Suppressor macrophage treated with lipopolysaccharide for 1 hour (primary cell): ENCODE results near the gene PKLR.
"Not testable (repeated sequence)": the region's sequence is repeated elsewhere in the genome, so short reads cannot be mapped to it uniquely, and the experiment has no call there.

Experiments used
- DNase-seq, 3 donors: peaks; one replicate each; pipeline ENCODE4 v3.0.0-alpha.2; 2020 to 2022

PKLR gene

DNA sequence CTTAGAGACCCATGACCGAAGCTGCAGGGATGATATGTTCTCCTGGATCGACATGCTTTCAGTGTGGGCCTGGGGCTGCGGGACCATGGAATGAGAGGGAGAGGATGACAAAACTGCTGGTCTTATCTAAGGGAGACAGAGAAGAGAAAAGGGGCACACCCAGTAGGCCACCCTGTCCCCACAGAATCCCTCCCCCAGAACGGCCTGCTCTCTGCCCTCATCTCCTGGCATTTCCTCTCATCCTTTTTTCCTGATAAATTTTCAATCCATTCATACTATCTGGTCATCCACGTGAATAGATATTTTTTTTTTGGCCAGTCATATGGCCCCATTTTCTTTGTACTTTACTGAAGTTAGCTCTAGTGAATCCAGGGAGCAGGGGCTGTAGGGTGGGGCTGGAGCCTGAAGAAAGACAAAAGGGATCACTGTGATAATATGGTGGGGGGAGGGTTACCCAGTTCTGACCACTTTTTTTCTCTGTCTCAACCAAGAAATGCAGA, at the start of gene PKLR:
TSS of gene PKLR (minus strand) at position 97 of the 500 bp plus-strand sequence. CDS start at position 54, 43 bp downstream.
- no peak for DNase-seq

DNA sequence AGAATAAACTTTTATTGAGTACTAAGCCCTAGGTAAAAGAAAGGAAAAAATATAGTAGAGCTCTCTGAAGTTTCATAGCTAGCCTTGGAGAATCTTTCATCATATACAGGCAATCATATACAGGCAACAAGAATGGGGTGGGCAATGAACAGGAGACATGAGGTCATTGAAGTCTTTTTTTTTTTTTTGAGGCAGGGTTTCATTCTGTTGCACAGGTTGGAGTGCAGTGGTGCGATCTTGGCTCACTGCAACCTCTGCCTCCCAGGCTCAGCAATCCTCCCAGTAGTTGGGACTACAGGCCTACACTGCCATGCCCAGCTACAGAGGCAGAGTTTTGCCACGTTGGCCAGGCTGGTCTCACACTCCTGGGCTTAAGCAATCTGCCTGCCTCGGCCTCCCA, 41.6 kb upstream of the PKLR start:
- no peak for DNase-seq

DNA sequence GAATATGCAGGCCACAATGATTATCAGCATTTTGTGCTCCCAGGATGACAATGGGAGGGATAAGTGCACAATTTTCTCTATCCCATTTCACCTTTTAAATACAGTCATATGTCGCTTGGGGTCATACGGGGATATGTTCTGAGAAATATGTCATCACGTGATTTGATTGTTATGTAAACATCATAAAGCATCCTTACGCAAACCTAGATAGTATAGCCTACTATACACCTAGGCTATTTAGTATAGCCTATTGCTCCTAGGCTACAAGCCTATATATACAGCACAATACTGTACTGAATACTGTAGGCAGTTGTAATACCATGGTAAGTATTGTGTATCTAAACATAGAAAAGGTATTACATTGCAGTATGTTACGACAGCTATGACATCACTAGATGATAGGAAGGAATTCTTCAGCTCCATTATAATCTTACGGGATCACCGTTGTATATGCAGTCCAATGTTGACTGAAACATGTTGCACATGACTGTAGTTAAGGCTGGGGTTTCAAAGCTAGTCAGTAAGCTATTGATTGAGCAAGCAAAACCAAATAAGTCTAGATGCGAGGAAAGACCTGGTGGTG, 38.4 kb upstream of the PKLR start:
- DNase-seq = no peak

GRCh38 chr1:155334962-155335361, 33.7 kb upstream of the PKLR start:
- DNase-seq = no peak

GRCh38 chr1:155329980-155330598, 28.9 kb upstream of the PKLR start:
- DNase-seq = peak; percentile 20 to 27 (median 21)

GRCh38 chr1:155328856-155329255, 27.6 kb upstream of the PKLR start:
- not testable (repeated sequence) for DNase-seq

DNA sequence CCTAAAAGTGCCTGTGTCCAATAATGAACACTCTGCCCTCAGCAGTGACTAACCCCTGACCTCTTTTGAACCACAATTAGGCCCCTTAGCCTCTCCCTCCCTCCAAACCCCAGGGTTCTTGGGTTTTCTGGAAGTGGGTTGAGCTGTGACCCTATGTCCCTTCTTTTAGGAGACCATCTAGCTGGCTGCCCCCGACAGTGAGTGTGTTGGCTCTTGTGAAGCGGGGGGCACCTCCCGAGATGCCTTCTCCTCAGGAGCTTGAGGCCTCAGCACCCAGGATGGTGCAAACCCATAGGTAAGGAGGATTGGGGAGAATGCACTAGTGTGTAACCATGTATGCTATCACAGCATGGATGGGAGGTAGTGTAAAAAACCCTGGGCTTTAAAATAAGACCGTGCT, 26.7 kb upstream of the PKLR start:
- DNase-seq = no peak

GRCh38 chr1:155326631-155327037, 25.4 kb upstream of the PKLR start:
- DNase-seq = no peak

GRCh38 chr1:155326020-155326526, 24.8 kb upstream of the PKLR start:
- DNase-seq = no peak

- DNase-seq = no peak
These were observed 24.3 kb upstream of the PKLR start for GRCh38 chr1:155325603-155325893.

DNA sequence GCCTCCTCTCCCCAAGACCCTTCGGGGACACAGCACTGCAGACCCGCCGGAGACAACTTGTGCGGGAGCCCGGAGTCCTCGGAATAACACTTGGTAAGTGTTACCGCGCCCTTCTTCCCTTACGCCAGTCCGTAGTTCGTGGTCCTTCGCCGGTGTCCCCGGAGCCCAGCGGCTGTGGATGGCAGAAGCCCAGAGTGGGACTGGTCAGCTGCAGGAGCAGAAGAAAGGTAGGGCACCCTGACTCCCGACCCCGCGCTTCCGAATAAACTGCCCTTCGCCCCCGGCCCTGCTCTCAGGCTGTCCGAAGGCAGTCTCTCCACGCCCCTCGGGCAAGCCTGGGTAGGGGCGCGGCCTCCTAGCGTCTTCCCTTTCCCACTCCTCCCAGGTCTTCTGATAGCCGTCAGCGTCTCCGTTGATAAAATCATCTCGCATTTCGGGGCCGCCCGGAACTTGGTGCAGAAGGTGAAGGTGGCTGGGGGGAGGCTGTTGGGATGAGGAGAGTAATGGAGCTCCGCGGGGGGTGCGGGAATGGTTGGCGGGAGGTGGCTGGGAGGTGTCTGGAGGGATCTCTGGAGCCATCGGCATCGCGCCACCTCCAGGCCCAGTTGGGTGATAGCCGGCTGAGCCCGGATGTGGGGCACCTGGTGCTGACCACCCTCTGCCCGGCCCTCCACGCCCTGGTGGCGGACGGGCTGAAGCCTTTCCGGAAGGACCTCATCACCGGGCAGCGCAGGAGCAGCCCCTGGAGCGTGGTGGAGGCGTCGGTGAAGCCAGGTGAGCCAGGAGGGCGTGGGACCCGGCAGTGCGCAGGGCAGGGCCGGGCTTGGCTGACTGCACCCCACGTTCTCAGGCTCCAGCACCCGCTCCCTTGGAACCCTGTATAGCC, 23.7 kb upstream of the PKLR start:
- DNase-seq = peak; percentile 44 to 72 (median 46)

GRCh38 chr1:155324037-155324716, 22.9 kb upstream of the PKLR start:
- DNase-seq = peak; percentile 99

- DNase-seq = peak; percentile 95 to 97 (median 96)
These were observed 22.4 kb upstream of the PKLR start for GRCh38 chr1:155323729-155324036.

GRCh38 chr1:155322953-155323728, 21.9 kb upstream of the PKLR start:
- DNase-seq = peak; percentile 92 to 96 (median 92)

DNA sequence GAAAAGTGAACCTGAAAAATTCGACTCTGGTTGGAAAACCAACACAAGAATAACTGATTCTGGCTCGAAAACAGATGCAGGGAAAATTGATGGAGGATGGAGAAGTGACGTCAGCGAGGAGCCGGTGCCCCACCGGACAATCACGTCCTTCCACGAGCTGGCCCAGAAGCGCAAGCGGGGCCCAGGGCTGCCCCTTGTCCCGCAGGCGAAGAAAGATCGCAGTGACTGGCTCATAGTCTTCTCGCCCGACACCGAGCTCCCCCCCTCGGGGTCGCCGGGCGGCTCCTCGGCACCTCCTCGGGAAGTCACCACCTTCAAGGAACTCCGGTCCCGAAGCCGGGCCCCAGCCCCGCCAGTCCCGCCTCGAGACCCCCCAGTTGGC, 21.3 kb upstream of the PKLR start:
- DNase-seq = peak; percentile 41 to 62 (median 54)

DNA sequence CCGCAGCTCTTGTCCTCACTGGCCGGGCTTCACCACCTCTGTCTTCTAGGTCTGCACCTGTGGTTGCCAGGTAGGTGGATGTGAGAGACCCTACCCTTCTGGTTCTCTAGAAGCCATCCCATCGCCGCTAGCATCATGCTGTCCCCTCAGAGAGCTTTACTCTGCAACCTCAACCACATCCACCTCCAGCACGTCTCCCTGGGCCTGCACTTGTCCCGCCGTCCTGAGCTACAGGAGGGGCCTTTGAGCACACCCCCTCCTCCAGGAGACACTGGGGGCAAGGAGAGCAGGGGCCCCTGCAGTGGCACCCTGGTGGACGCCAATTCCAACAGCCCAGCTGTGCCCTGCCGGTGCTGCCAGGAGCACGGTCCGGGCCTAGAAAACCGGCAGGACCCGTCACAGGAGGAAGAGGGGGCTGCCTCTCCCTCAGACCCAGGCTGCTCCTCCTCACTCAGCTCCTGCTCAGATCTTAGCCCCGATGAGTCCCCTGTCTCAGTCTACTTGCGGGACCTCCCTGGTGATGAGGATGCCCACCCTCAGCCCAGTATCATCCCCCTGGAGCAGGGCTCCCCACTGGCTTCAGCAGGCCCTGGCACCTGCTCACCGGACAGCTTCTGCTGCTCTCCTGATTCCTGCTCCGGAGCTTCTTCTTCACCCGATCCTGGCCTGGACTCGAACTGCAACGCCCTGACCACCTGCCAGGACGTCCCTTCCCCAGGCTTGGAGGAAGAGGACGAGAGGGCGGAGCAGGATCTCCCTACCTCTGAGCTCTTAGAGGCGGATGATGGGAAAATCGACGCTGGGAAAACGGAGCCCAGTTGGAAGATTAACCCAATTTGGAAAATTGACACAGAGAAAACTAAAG, 20.6 kb upstream of the PKLR start:
- DNase-seq = no peak

DNA sequence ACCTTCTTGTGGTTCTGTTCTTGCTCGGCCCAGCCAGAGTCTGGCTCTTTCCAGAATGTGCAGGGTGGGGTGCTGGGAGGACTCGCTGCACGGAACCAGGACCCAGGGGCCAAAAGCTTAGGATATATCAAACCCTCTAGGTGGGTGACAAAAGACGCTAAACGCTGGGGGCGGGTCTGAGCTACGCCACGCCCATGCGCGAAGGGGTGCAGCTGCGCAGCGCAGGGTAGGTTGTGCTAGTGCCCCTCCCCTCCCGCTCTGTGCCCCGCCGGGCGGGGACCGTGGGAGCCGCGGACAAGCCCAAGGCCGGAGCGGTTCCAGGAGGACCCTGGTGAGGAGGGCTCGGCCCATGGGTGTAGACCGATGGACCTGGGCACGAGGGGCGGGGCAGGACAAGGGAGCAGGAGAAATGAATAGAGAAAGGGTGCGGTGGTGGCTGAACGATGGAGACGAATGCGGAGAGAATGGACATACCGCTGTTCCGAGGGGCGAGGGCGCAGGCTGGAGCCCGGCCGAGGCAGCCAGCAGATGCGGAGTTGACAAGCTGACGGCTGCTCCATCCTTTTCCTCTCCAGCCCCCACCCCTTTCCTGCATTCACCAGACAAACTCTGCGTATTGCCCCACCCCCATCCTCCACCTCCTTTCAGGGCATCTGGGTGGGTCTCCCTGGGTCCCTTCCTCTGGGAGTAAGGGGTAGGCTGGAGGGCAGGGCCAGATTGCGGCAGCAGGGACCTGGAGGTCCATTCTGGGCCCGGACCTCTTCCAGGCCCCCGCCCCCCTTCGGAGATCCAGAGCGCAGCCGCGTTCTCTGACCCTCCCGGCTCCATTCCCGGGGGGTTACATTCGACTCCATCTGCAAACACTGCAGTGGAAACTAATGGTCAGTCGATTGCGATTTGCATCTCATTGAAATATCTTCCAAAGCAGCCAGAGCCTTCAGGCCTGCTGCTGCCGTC, 19.7 kb upstream of the PKLR start, which contains the start of gene RUSC1:
TSS of gene RUSC1 (plus strand) at position 234 of the 957 bp plus-strand sequence. CDS start 880 bp downstream, outside the sequence.
- DNase-seq = peak; percentile 61 to 77 (median 62)

- DNase-seq = peak in 1 of 3 donors; percentile 4
These were observed 19.0 kb upstream of the PKLR start for GRCh38 chr1:155320252-155320651.

DNA sequence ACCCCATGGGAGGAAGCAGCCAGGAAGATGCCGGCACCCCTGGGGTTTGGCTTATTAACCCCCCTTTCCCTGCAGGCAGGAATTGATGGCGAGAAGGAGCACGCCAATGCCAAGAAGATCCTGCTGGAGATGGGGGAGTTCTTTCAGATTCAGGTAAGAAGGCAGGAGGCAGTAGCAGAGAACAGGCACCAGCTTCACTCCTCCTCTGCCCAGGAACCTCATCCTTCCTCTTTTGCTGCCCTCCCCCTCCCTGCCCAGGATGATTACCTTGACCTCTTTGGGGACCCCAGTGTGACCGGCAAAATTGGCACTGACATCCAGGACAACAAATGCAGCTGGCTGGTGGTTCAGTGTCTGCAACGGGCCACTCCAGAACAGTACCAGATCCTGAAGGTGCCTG, 18.3 kb upstream of the PKLR start:
- DNase-seq = no peak

DNA sequence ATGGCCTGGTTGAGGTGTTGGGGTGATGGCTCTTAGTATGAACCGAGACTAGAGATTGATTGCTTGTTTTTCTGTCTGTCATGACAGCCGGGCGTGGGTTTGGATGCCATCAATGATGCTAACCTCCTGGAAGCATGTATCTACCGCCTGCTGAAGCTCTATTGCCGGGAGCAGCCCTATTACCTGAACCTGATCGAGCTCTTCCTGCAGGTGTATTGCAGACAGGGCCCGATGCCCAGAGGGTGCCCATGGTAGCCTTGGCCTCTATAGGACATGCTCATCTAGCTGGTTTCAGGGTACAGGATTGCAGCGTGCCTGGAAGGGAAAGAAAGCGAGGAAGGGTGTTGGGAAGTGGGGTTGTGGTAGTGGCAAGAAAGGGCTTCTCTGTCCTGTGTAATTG, 16.8 kb upstream of the PKLR start:
- DNase-seq = no peak
